Measurements from ENCODE around the gene C1S.

GRCh38 chr12:7092229-7092985 lies 31.9 kb downstream of the C1S start, which contains the start of gene C1R:
- TF ChIP-seq CTCF (IDR thresholded peaks at IDR 0.05; ENCODE audit: low read length) (peak; percentile 86), EZH2phosphoT487 (IDR thresholded peaks at IDR 0.05; ENCODE audit: low read length) (no peak)
